Inferior parietal cortex (tissue), 1 donor: Measurements from ENCODE around the gene MEG3.

Experiments used
- DNase-seq: peaks from one replicate; pipeline ENCODE4 v3.0.0-alpha.2; 2016; ENCODE audit errors: extremely low spot score

MEG3 gene

GRCh38 chr14:100832311-100832960, 6.5 kb downstream of the MEG3 start:
- no peak for DNase-seq

- no peak for DNase-seq
These were observed 8.3 kb downstream of the MEG3 start for GRCh38 chr14:100834082-100834793.

- DNase-seq: no peak
These were observed 9.1 kb downstream of the MEG3 start for GRCh38 chr14:100834794-100835547.

- no peak for DNase-seq
These were observed 9.8 kb downstream of the MEG3 start for GRCh38 chr14:100835548-100836310.

GRCh38 chr14:100836311-100836805, 10.4 kb downstream of the MEG3 start:
- DNase-seq: no peak

- no peak for DNase-seq
These were observed 11.3 kb downstream of the MEG3 start for GRCh38 chr14:100836941-100837804.

GRCh38 chr14:100837805-100838350, 12.0 kb downstream of the MEG3 start:
- no peak for DNase-seq

GRCh38 chr14:100838493-100839314, 12.8 kb downstream of the MEG3 start:
- no peak for DNase-seq

GRCh38 chr14:100839315-100839585, 13.3 kb downstream of the MEG3 start:
- DNase-seq: no peak

- DNase-seq: no peak
These were observed 13.8 kb downstream of the MEG3 start for GRCh38 chr14:100839681-100840111.

GRCh38 chr14:100840286-100841065, 14.6 kb downstream of the MEG3 start:
- DNase-seq: no peak

GRCh38 chr14:100841066-100841760, 15.3 kb downstream of the MEG3 start:
- no peak for DNase-seq

- DNase-seq: no peak
These were observed 16.0 kb downstream of the MEG3 start for GRCh38 chr14:100841761-100842403.

- peak; percentile 52 for DNase-seq
These were observed 16.9 kb downstream of the MEG3 start for GRCh38 chr14:100842799-100843198.

- DNase-seq: no peak
These were observed 18.1 kb downstream of the MEG3 start for GRCh38 chr14:100844082-100844408.

- DNase-seq: no peak
These were observed 18.5 kb downstream of the MEG3 start for GRCh38 chr14:100844421-100844820.

GRCh38 chr14:100844846-100845245, 18.9 kb downstream of the MEG3 start:
- DNase-seq: no peak

- DNase-seq: no peak
These were observed 19.4 kb downstream of the MEG3 start for GRCh38 chr14:100845341-100845740.
